Panc1 (cell line): ENCODE data around the gene NANOS3. TPM values are rescaled to one million over a fixed set of nuclear protein-coding genes. Genes with fewer than 3 reads are reported as not detected.
A peak's percentile ranks its signal among the peaks of the same experiment; 100 is the strongest.

Source experiments
- ATAC-seq: fragments of 200-7000 bp; cut with Tn5 transposase; 2 replicates; pipeline ENCODE4 v1.9.1; 2020; ENCODE audit warnings: mild to moderate bottlenecking, moderate library complexity
- BruUV-seq: library from RNA; stranded (reverse); fragments of 400-500 nt; replicated peaks from 2 replicates; lab custom pipeline; 2021; lab: Mats Ljungman, UMichigan
- CTCF ChIA-PET: fragments of 300-600 bp; sonication (Branson Sonifier 250); formaldehyde crosslinking; loops from one replicate; lab custom pipeline; 2022; ENCODE audit warnings: antibody characterized with exemption; lab: Charles Lee
- POLR2A ChIA-PET: fragments of 300-600 bp; sonication (Branson Sonifier 250); formaldehyde crosslinking; loops from one replicate; lab custom pipeline; 2022; ENCODE audit warnings: antibody characterized with exemption; lab: Charles Lee
- DNase-seq: peaks from one replicate; pipeline ENCODE4 v3.0.0-alpha.2; 2010; ENCODE audit warnings: low read depth, low spot score
- H3K27ac ChIP-seq: 2 replicates; pipeline ENCODE4 v1.5.1; 2011; ENCODE audit warnings: mild to moderate bottlenecking, low read length, inconsistent platforms
- H3K27me3 ChIP-seq: fragments of 200-500 bp; sonication (Bioruptor generic); 2 replicates; pipeline ENCODE4 v1.6.0; 2014; ENCODE audit warnings: low read length, inconsistent platforms; ENCODE audit not compliant: control insufficient read depth, insufficient read depth
- H3K36me3 ChIP-seq: fragments of 200-500 bp; sonication (Bioruptor generic); 2 replicates; pipeline ENCODE4 v1.5.1; 2014; ENCODE audit warnings: inconsistent platforms, mild to moderate bottlenecking, low read length, moderate library complexity; ENCODE audit not compliant: control insufficient read depth, insufficient read depth
- H3K4me1 ChIP-seq: 2 replicates; pipeline ENCODE4 v1.5.1; 2011; ENCODE audit warnings: inconsistent platforms, mild to moderate bottlenecking, low read length, moderate library complexity; ENCODE audit not compliant: control insufficient read depth, insufficient read depth
- H3K4me3 ChIP-seq, 2 experiments: 2 replicates each; pipeline ENCODE4 v1.5.1; 2011 to 2012; ENCODE audit warnings: low read depth in 2 of 2, low read length in 2 of 2, mild to moderate bottlenecking in 2 of 2, inconsistent platforms in 1 of 2, moderate library complexity in 1 of 2
- H3K9me3 ChIP-seq: fragments of 200-500 bp; sonication (Bioruptor generic); 2 replicates; pipeline ENCODE4 v1.5.1; 2014; ENCODE audit warnings: low read depth, mild to moderate bottlenecking, inconsistent platforms, low read length, moderate library complexity; ENCODE audit not compliant: control insufficient read depth, insufficient read depth
- CTCF ChIP-seq: fragments of 450-650 bp; IDR thresholded peaks from 2 replicates; pipeline ENCODE4 v1.5.1; 2017; ENCODE audit warnings: mild to moderate bottlenecking
- POLR2AphosphoS5 ChIP-seq: IDR thresholded peaks from 2 replicates; pipeline ENCODE4 v1.6.1; 2012; ENCODE audit warnings: mild to moderate bottlenecking, low read depth, low read length, moderate library complexity
- REST ChIP-seq, 2 experiments: IDR thresholded peaks; 2 replicates each; pipeline ENCODE4 v1.6.1; 2011 to 2012; ENCODE audit warnings: low read depth in 2 of 2, control low read depth in 1 of 2, low read length in 1 of 2, mild to moderate bottlenecking in 1 of 2, moderate library complexity in 1 of 2; ENCODE audit not compliant: insufficient read depth in 1 of 2
- SIN3A ChIP-seq: IDR thresholded peaks from 2 replicates; pipeline ENCODE4 v1.6.1; 2012; ENCODE audit warnings: low read depth, mild to moderate bottlenecking, low read length, moderate library complexity, borderline replicate concordance; ENCODE audit not compliant: insufficient read depth
- TCF7L2 ChIP-seq: IDR thresholded peaks from 2 replicates; pipeline ENCODE4 v1.6.1; 2011; ENCODE audit warnings: mild to moderate bottlenecking, low read depth, low read length, inconsistent platforms
- in situ Hi-C: cut with HindIII; loops from 2 replicates; pipeline ENCODE4 v1.10.0; 2016; ENCODE audit warnings: low sequenced_read_pairs, low pct_unique_long_range_greater_than_20kb
- intact Hi-C: fragments of 100-400 bp; cut with micrococcal nuclease; formaldehyde crosslinking; loops from one replicate; pipeline ENCODE4 v1.10.0; 2022; ENCODE audit not compliant: unreplicated experiment
- total RNA-seq: library from RNA; stranded (reverse); gene quantifications from one replicate; pipeline ENCODE4 v1.2.1, GENCODE V29; 2021; ENCODE audit not compliant: unreplicated experiment

NANOS3 gene
- total RNA-seq, 1 experiment from 2014 or later = 0.33 TPM

- POLR2A ChIA-PET = no interaction called here
- Histone ChIP-seq H3K27ac (no peak overlapping the region), H3K4me3 (no peak overlapping the region), H3K4me1 (no peaks in the 10 kb centered on the region), H3K9me3 (no peaks in the 10 kb centered on the region), H3K36me3 (no peaks in the 10 kb centered on the region; the same call in 1 of the 2 replicates), H3K27me3 (no peaks in the 10 kb centered on the region)
- in situ Hi-C loops = no loop called here
- intact Hi-C loops = no loop called here
- no TSS peak for BruUV-seq
- TF ChIP-seq CTCF = no peak; the same call in 1 of the 2 replicates
- TF ChIP-seq TCF7L2 = no peak
- no peak for TF ChIP-seq POLR2AphosphoS5
- no peak for TF ChIP-seq SIN3A
- TF ChIP-seq REST (IDR thresholded peaks at IDR 0.05; ENCODE audit: insufficient read depth in 1 of 2, low read depth in 2 of 2, low read length in 1 of 2) = no peak
- no peak for DNase-seq
- ATAC-seq = no peak
- CTCF ChIA-PET = no interaction called here
Measured at GRCh38 chr19:13902993-13903555, 26.1 kb downstream of the NANOS3 start.

GRCh38 chr19:13905634-13906520, 28.9 kb downstream of the NANOS3 start, which contains the start of the genes BRME1 and CC2D1A:
Gene BRME1, minus strand, starts transcription at chr19:13906117. Its CDS starts 1,225 bp downstream, at chr19:13904892.
Gene CC2D1A, plus strand, starts transcription at chr19:13906201. Its CDS starts 241 bp downstream, at chr19:13906442.
- ChIA-PET CTCF (interaction anchor here (0.6 kb wide), 1 partner anchor 18 kb away, joined by 4 read pairs; no protein-coding TSS in a partner anchor), POLR2A (interaction anchor here (0.6 kb wide), 1 partner anchor 1917 kb away, joined by 3 read pairs; no protein-coding TSS in a partner anchor)
- Histone ChIP-seq H3K36me3 (no peaks in the 10 kb centered on the region; the same call in 1 of the 2 replicates), H3K9me3 (no peaks in the 10 kb centered on the region), H3K4me1 (no peaks in the 10 kb centered on the region), H3K27me3 (no peaks in the 10 kb centered on the region), H3K4me3 (peak within 1 kb of the TSS; percentile 67 to 68), H3K27ac (peak within 1 kb of the TSS; percentile 69)
- peak; percentile 99 for ATAC-seq
- TF ChIP-seq SIN3A (peak; percentile 35; the same call in 1 of the 2 replicates), CTCF (no peak), TCF7L2 (no peak), REST (IDR thresholded peaks at IDR 0.05; ENCODE audit: insufficient read depth in 1 of 2, low read depth in 2 of 2, low read length in 1 of 2) (no peak)
- in situ Hi-C loops (no loop called here), intact Hi-C loops (no loop called here)
- peak; percentile 39 for DNase-seq
- no TSS peak for BruUV-seq
